ENCODE measurements around the gene CALCB. TPM values are rescaled to one million over a fixed set of nuclear protein-coding genes. Genes with fewer than 3 reads are reported as not detected.

Gene CALCB
- polyA plus RNA-seq, 3 donors = 3.4 to 5.5 (median 5.0) TPM

DNA sequence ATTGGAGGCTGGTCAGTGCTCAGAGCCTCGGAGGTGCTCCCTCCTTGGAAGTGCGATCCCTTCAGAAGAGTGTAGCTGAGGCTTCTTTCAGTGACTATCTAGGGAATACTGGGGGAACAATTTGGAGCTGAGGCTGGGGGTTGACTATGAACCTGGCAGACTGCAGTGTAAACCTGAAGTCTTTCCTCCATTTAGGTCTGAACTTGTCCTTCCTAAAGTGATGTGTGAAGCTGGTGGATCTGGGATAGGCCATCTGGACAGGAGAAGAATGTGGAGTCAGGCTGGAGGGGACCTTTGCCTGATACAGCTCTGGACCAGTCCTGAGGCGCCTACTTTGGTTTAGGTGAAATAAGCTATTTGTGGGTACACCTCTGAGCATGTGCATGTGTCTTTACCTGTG is 37.8 kb downstream of the CALCB start:
- DNase-seq (ENCODE audit: extremely low read depth in 1 of 11, low read depth in 9 of 11, low spot score in 4 of 11) = no peak

DNA sequence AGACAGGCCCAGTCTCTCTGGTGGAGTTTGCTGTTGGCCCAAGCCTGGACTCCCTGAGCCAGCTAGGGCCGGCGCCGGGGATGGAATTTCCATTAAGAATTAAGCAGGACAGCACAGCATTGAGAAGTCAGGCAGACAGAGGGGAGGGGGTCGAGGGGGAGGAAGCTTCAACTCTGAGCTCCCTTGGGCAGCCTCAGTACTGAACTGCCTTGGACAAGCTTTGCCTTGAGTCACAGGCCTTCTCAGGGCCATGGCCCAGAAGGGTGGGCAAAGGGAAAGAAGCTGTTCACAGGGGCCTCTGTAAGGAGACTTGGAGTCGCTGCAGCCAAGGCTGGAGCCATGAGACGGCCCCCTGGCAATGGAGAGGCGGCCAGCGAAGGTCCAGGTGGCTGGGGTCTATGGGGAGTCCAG is 38.7 kb downstream of the CALCB start:
- DNase-seq (ENCODE audit: extremely low read depth in 1 of 11, low read depth in 9 of 11, low spot score in 4 of 11) = peak in 1 of 11 donors; percentile 3

DNA sequence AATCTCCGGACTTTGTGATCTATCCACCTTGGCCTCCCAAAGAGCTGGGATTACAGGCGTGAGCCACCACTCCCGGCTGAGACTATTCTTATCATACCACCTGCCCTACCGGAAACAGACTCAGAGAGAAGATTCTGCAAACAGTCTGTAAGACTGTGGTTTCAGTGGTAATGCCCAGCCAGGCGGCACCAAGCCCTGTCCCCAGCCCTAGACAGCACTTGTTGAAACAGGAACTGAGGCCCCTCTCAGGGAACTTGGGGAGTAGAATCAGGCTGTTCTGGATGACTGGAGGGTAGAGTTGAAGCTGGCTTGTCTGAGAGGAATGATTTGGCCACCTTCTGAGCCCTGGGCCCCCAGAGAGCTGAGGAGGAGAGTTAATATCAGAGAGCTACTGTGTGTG is 40.0 kb downstream of the CALCB start:
- no peak for DNase-seq (ENCODE audit: extremely low read depth in 1 of 11, low read depth in 9 of 11, low spot score in 4 of 11)

DNA sequence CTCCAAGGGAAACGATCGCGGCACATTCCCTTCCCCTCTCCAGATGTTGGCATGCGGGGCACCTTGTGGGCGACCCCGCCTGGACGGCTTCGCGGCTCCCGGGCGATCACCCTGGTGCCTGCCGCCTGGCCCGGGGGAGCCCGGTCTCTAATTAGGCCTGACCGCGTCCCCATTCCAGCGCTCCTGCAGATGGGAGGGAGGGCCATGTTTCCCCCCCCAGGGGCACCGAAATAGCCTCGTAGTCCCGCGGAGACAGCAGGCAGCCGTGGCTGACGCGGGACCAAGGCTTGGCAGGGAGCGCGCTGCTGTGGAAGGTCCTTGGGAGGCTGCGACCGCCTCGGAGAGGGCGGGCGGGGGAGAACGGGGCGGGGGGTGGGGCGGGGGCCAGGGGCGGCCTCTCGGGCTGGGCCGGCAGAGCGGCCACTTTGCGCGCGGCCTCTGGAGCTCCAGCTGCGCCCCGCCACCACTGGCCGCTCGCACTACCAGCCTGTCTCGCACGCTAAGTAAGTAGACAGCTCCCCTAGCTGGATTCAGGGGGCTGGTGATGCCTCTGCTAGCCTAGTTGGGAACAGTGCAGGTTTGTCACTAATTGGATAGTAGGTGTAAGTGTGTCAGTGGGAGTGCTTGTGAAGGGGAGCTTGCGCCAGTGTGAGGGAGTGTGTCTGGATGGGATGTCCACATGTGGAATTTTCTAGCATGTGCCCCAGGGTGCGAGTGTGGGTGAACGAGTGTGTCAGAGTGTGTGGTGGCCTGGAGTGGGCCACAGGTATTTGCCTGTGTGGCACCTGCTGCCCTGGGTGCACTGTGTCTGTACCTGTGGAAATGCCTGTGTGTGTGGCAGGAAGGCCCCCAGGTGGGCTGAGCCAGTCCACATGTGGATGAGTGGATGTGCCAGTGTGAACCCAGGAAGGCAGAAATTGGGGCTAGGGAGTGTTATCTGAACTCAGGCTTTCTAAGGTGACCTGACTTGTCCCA is 41.4 kb downstream of the CALCB start, which contains the start of gene INSC:
TSS of gene INSC (plus strand) at position 423 of the 975 bp plus-strand sequence. CDS start 34,252 bp downstream, outside the sequence.
- peak in 8 of 11 donors; percentile 2 to 27 (median 18) for DNase-seq (ENCODE audit: extremely low read depth in 1 of 11, low read depth in 9 of 11, low spot score in 4 of 11)

DNA sequence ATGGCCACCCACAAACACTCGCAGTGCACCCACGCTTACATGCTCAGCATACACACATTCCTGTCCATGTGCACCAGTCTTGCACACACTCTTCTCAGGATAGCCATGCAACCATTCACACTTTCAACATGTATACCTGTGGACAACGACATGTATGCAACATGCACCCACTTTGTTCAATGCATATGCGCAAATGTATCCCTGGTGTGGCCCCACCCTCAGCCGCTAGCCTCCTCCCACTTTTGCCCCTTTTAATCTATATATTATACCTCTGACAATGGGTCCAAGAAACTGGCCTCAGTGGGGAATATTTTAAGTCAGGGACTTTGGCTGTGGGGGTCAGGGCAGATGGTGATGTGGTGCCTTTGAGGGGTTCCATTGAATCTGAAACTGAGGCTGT is 42.3 kb downstream of the CALCB start:
- DNase-seq (ENCODE audit: extremely low read depth in 1 of 11, low read depth in 9 of 11, low spot score in 4 of 11) = no peak

DNA sequence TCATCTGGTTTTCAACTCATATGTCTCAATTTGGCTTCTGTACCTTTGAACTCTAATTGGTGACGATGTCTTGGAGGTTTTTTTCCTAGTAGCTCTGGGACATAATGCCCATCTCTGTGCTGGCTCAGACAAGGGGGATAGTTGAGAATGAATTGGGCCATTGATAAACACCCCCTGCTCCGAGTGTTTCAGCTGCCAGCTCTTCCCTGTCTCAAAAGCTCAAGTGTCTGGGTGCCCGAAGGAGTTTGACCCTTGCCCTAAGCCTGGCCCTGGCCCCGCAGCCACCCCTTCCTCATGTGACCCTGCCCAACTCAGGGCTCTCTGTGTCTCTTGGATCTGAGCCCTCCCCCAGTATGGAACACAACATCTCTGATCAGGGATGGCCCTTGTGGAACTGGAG is 44.4 kb downstream of the CALCB start:
- no peak for DNase-seq (ENCODE audit: extremely low read depth in 1 of 11, low read depth in 9 of 11, low spot score in 4 of 11)

DNA sequence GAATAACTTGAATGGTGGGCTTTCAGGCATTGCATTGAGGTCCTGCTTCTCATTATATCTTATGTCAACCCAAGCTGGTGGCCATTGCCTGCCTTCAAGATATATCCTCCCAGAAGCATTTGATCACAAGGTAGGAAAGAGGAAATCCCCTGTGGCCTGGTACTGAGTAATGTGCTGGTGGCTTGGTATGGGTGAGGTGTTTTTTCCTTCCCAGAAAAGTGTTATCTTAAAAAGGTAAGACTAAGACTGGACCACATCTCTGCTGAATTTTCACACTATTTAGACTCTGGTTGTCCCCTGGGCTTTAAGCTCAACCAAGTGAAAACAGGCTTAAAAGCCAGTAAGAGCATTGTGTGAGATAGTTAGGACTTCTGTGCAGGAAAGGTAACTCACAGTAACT is 45.0 kb downstream of the CALCB start:
- no peak for DNase-seq (ENCODE audit: extremely low read depth in 1 of 11, low read depth in 9 of 11, low spot score in 4 of 11)

DNA sequence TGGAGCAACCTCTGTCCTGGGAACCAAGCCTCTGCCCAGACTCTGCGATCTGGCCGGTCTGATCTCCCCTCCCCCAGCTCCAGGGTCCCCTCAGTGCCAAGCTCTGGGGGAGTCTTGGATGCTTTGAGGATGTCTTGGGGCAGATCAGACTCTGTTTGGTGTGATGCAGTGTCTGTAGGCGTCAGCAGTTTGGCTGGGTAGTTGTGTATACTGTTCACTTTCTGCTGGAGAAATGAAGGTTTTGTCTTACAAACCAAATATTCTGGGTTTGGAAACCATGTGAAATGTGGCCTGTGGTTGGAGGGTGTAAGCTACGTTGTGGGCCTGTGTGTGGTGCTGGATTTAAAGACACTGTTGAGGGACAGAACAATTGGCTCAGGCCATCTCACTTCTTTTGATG is 46.0 kb downstream of the CALCB start:
- no peak for DNase-seq (ENCODE audit: extremely low read depth in 1 of 11, low read depth in 9 of 11, low spot score in 4 of 11)

DNA sequence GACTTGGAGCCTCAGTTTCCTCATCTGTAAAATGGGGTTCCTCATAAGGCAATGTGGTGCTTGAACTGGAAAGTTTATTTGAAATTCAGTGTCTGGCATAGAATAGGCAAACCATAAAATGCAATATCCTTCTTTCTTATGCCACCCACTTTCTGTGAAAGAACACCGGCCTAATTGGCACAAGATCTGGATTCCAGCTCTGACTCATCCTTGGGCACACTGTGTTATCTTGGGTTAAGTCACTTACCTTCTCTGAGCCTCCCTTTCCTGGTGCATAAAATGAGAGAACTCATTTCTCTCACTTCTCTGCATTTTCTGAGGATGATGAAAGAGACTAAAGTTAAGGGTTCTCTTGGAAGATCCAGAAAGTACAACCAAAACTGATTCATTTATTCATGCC is 46.4 kb downstream of the CALCB start:
- DNase-seq (ENCODE audit: extremely low read depth in 1 of 11, low read depth in 9 of 11, low spot score in 4 of 11) = no peak

DNA sequence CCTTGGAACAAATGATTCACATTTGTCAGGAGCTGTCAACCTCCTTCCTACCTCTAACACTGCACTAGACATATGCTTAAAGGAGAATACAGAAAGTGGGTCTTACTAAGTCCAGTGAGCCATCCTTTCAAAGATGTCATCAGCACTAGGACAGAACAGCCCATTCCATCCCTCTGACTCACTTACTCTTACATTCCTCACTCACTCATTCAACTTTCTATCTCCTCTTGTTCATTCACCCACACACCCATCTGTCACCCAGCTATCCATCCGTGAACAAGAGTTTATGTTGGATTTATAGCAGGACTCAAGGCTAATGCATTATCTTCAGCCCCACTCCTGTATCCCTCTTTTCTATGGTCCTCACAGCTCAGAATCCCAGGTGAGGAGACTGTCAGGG is 50.5 kb downstream of the CALCB start:
- no peak for DNase-seq (ENCODE audit: extremely low read depth in 1 of 11, low read depth in 9 of 11, low spot score in 4 of 11)

DNA sequence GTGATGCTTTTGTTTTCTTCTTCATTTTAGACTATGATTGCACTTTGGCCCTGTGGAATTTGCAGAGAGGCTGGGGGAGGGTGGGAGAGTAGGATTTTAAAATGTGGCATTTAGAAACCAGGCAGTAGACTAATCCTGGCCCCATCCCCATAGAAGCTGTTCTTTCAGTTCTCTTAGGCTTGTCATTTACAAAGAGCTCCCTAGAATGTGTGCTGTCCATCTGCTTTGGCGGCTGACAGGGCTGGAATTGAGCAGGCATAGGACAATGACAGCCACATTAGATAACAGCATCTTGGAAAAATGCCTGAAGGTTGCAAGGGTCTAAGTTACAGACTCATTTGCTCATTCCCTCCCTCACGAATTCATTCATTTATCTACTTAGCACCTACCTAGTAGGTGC is 51.1 kb downstream of the CALCB start:
- no peak for DNase-seq (ENCODE audit: extremely low read depth in 1 of 11, low read depth in 9 of 11, low spot score in 4 of 11)

DNA sequence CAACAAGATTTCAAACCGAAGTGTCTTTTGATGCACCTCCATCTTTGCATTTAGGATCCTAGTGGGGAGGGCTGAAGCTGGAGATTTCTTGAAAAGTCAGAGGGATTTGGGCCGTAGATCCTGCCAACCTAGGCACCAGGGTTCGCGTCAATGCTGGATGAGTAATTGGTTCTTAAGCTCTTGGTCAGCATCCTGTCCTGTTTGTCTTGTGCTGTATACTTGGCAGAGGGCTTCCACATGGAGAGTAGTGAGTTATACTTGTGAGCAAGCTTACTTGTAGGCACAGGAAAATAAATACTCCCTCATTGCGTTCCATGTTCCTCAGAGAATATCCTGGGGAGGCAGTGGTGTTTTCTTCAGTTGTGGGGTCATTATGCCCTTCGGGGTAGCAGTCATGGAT is 53.9 kb downstream of the CALCB start:
- no peak for DNase-seq (ENCODE audit: extremely low read depth in 1 of 11, low read depth in 9 of 11, low spot score in 4 of 11)

Other genes starting within 250 kb of the CALCB start
- gene CYP2R1, start 181.4 kb upstream of the CALCB start, polyA plus RNA-seq (ENCODE audit: insufficient read length in 3 of 3) = 10 to 100 TPM; 19.5 to 24.8 (median 22.5) TPM
- 10 to 100 TPM; 14.5 to 18.4 (median 15.2) TPM for gene CALCA, start 101.2 kb upstream of the CALCB start, polyA plus RNA-seq (ENCODE audit: insufficient read length in 3 of 3)
- gene INSC, start 41.3 kb downstream of the CALCB start, polyA plus RNA-seq (ENCODE audit: insufficient read length in 3 of 3) = 1 to 10 TPM in 1 of 3 donors, under 1 TPM in 2; 0.33 to 1.3 (median 0.62) TPM